HG02588 (cell line): ENCODE results near the gene TSKU.

Experiments
- ATAC-seq: cut with Tn5 transposase; IDR thresholded peaks from one replicate; pipeline ENCODE4 v1.9.1; 2021; ENCODE audit warnings: mild to moderate bottlenecking, moderate library complexity; ENCODE audit not compliant: unreplicated experiment

The TSKU gene

DNA sequence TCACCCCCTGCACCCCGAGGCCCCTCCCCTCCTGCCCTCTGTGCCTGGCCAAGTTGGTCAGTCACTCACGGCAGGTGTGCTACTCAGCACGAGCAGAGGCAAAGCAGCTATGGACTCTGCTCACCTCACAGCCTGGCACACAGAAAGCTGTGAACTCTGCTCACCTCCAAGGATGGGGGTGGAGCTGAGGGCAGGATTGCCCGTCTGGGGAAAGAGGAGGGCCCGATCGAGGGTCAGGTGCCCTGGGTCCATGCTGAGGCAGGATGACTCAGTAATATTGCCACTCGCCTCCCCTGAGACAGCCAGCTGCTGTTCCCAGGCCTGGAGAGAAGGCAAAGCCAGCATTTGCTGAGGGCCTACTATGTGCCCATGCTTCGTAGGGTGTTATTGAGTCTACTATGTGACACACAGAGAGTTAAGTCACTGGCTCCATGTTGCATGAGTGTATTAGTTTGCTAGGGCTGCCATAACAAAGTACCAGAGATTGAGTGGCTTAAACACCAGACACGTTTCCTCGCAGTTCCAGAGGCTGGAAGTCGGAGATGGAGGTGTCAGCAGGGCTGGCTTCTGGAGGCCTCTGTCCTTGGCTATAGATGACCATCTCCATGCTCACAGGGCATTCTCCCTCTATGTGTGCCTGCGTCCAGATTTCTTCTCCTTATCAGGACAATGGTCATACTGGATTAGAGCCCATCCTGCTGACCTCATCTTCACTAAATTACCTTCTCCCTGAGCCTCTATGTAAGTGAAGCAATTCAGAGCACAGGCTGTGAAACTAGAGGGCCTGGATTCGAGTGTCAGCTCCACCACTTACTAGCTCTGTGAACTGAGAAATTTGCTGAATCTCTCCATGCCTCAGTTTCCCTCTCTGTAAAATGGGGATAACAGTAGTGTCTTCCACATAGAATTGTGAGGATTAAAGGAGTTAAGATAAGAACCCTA lies 13.2 kb upstream of the TSKU start:
- no peak for ATAC-seq

GRCh38 chr11:76770642-76771445 lies 12.3 kb upstream of the TSKU start:
- ATAC-seq: no peak

- no peak for ATAC-seq
These were observed 11.6 kb upstream of the TSKU start for GRCh38 chr11:76771446-76772099.

- ATAC-seq: no peak
These were observed 10.9 kb upstream of the TSKU start for GRCh38 chr11:76772100-76772782.

DNA sequence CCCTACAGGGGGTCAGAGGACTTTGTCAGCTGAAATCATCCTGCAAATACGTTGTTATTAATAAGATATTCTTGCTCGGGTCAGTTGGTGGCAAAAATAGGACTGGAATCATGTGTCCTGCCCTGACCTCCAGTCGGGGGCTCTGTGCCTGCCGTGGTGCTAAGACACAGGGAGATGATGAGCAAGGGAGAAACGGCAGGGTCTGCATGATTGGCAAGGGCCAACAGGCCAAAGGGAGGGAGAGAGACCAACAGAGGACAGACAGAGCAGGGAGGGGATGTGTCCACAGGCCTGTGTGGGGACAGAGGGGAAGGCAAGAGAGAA lies 10.4 kb upstream of the TSKU start:
- ATAC-seq: no peak

DNA sequence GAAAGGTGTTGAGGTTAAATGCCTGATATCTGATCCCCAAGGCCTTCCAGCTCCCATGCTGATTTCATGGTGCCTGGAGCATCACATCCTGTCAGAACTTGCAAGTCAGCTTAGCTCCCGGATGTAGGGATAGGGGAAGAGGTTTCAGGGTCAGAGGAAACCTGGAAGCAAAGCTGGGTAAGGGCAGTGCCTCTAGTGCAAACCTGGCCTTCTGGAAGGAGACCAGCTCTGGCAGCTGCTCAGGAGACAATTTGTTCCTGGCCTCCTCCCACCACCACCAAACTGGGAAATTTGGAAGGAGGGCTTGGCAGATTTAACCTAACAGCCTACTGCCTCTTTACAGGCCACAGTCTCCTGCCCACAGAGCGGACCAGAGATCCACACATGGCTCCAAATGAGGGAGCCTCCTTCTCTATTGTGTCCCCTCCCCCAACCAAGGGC lies 9.2 kb upstream of the TSKU start:
- no peak for ATAC-seq

DNA sequence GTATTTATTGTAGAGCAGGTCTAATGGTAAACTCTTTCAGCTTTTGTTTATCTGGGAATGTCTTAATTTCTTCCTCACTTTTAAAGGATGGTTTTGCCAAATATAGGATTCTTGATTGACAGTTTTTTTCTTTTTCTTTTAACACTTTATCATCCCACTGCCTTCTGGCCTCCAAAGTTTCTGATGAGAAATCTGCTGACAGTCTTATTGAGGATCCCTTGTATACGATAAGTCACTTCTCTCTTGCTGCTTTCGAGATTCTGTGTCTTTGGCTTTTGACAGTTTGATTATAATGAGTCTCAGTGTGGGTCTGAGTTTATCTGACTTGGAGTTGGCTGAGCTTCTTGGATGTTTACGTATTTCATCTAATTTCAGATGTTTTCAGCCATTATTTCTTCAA lies 6.7 kb upstream of the TSKU start:
- no peak for ATAC-seq

- ATAC-seq: no peak
These were observed 5.9 kb upstream of the TSKU start for GRCh38 chr11:76777305-76777704.

- ATAC-seq: no peak
These were observed 5.3 kb upstream of the TSKU start for GRCh38 chr11:76777876-76778275.

DNA sequence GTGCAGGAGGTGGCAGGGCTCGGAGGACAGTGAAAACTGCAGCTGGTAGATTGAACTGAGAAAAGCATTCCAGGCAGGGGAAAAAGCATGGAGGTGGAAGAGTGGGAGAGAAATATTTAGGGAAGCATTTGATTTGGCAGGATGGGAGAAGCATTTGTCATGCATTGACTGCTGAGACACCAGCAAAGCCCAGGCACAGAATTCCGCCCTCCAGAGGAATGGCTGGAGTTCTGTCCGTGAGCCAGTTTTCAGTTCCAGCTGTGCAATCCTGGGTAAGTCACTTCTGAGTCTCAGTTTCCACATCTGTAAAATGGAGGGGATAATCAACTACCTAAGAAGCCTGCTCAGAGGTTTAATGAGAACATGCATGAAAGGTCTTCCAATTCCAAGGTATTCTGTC lies 4.3 kb upstream of the TSKU start:
- no peak for ATAC-seq

DNA sequence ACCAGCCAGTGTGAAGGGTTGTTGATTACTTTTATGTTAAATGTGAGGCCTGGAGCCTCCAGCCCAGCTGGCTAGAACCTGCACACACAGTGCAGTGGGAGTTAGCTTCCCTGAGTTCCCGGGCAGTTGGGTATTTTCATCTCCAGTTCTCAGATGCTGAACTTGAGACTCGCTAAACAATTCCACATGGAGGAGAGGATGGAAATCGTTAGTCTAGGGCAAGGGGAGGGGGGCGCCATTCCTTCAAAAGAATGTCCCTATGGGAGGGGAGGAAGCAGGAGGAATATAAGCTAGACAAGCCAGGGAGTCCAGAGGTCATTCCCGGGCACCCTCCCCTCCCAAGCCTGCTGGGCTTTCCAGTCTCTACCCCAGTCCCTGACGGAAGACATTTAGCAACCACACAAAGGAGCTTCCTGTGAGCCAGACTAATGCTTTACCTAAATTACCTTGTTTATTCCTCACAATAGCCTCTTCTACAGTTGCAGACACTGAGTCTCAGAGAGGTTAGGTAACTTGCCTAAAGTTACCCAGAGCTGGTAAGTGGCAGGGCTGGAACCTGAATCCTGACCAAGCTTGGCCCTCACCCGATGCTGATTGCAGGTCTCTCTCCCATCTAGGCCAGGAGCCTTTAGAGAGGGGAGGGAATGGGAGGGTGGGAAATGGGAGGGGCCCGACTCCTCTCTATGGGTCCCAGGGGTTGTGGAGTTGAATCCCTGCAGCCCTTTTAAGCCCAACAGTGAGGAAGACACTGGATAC lies 1.9 kb upstream of the TSKU start:
- no peak for ATAC-seq

DNA sequence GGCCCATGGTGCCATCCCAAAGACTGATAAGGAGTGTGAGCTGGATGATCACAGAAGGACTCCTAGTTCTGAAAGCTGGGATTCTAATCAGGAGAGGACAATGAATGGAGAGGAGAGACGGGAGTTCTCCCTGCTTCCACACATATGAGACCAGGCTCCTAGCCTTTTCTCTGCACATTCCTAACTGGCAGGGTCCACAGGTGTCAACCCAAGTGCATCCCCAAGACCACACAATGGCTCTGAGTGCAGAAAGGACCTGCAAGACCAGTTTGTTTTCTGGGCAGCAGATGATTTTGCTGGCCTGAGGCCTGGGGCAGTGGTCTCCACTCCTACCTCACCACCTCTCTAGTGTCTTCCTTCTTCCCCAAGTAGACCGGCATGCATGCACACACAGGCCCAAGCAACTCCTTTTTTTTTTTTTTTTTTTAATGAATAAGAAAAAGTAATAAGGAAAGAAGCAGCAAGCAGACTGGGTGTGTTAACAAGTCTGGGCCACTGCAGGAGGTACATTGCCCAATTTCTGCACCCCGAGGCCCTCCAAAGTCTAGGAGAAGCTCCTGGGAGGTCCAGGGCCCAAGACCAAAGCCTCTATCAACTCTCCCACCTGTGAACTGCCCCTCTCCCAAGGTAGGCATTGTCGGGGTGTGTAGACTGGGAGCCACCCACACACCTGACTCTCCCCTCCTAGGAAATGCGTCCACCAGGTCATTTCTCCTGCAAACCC lies 1.2 kb upstream of the TSKU start:
- no peak for ATAC-seq

DNA sequence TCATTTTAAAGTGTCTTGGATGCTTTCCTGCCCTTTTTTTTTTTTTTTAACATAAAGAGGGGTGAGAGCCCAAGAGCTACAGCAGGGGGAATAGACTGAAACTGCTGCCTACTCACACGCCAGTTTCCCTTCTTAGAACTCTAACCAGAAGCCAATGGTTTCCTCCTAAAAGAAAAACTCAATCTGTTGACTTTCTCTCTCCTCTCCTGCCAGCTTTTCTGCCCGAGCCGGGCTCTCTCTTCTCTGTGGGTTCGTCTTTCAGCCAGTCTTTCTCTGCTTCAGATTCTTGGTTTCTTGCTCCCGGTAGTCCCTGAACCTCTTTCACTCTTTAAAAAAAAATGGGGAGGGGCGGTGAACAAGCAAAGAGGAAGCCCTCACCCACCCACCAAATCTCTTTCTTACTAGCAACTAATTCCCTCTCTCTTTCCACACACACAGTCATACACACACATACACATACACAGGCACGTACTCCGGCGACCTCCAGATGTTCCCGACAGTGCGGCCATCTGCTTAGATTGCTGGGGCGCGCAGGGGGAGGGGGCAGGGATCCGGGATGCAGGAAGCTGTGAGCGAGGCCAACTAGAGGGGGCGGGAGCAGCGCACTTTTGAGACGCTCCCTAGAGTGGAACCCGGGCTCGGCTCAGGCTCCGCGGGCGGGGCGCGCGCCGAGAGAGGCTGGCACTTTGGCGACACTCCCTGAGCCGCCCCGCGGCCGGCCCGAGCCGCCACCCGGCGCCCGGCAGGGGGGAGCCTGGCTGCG lies 444 bp upstream of the TSKU start:
- no peak for ATAC-seq

DNA sequence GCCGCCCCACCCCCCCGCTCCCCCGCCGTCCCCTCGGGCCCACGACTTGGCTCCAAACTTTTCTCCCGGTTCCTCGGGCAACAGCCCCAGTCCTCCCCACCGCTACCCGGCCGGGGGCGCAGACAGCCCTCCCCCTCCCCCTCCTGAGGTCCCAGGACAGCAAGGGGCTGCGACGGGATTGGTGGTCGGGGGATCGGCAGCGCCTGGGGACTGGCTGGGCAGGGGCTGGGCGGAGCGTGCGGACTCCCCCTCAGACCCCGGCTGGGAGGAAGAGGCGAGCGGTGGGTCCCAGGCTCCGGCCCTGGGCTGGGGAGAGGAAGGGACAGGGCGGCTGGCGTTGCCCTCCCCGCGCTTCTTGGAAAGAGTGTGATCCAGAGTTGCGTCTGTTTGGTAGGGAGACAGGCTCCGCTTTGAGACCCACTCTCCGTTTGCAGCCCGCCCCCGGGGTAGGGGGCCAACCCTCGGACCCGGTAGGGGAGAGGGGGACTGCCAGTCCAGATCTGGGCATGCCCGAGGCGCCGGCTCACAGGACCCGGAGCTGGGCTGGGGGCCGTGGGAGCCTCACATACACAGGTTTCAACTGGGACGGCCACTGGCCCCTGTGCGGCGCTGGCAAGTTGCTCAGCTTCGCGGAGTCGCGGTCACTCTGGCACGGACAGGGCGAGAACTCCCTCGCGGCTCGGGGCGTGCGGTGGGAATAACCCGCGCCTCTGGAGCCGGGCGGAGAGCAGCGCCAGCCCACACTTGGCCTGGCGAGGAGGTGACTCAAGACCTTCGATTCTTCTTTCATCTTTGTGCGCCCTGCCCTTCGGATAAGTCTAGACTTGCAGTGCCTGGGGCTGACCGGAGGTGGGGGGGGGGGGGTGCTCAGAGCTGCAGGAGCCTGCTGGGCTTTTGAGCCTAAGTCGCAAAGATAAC lies 999 bp downstream of the TSKU start:
- ATAC-seq: no peak

DNA sequence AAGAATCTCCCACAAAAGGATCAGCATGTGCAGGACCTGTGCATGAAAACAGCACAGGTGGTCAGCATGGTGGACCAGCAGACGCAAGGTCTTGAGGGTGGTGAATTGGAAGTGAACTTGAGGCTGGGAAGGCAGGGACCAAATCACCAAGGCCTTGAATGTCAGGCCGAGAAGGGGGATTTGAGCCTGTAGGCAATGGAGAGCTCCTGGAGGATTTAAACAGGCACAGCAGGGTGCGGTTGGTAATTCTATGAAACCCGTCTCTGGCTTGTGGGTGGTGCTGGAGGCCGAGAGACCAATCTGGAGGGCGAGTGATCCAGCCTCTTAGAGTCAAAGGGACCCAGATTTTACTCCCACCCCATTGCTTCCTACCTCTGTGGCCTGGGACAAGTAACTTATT lies 2.4 kb downstream of the TSKU start:
- no peak for ATAC-seq

- ATAC-seq: no peak
These were observed 2.9 kb downstream of the TSKU start for GRCh38 chr11:76786016-76786415.

DNA sequence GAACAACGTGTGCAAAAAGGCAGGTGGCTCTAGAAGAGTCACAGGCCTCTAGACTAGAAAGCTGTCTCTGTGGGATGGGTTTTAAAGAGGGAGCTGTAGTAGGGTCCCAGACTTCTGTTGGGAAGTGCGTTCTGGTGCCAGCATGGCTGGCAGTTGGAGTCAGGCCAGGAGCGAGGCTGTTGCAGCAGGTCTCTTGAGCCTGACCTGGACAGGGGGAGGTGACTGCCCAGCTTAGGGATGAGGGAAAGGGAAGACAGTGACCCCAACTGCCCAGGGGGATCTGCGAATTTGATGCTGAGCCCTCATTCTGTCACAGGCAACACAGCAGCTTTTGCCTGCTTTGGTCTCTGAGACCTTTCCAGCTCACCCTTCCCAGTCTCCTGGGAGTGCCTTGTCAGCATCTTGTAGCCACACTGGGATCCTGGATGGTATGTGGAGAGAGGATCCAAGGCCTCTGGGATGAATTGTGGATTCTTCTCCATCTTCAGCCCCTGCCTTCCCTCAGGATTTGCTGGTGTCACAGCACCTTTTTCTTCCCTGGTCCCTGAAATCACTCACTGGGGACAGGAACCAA lies 3.4 kb downstream of the TSKU start:
- ATAC-seq: no peak

GRCh38 chr11:76787271-76787670 lies 4.1 kb downstream of the TSKU start:
- ATAC-seq: no peak
